Upper lobe of left lung (tissue), 6 donors: ENCODE data around the gene GAREM2. TPM values are rescaled to one million over a fixed set of nuclear protein-coding genes. Genes with fewer than 3 reads are reported as not detected.
A peak's percentile ranks its signal among the peaks of the same experiment; 100 is the strongest.

Experiments
- ATAC-seq, 2 donors: fragments of 200-7000 bp; cut with Tn5 transposase; one replicate each; pipeline ENCODE4 v1.9.1; 2022; ENCODE audit warnings: mild to moderate bottlenecking in 2 of 2, moderate library complexity in 2 of 2; ENCODE audit not compliant: low FRiP score in 2 of 2
- DNase-seq, 2 donors: peaks; one replicate each; pipeline ENCODE4 v3.0.0-alpha.2; 2019 to 2020
- H3K27ac ChIP-seq, 4 donors: fragments of 200-600 bp; sonication (generic); one replicate each; pipeline ENCODE4 v1.5.1; 2016 to 2019
- H3K27me3 ChIP-seq, 4 donors: fragments of 200-600 bp; sonication (generic); one replicate each; pipeline ENCODE4 v1.5.1; 2017 to 2019
- H3K36me3 ChIP-seq, 4 donors: fragments of 200-600 bp; sonication (generic); one replicate each; pipeline ENCODE4 v1.5.1; 2016 to 2019
- H3K4me1 ChIP-seq, 4 donors: fragments of 200-600 bp; sonication (generic); one replicate each; pipeline ENCODE4 v1.5.1; 2018 to 2019
- H3K4me3 ChIP-seq, 4 donors: fragments of 200-600 bp; sonication (generic); one replicate each; pipeline ENCODE4 v1.5.1; 2017 to 2019; ENCODE audit warnings: mild to moderate bottlenecking in 2 of 4, moderate library complexity in 1 of 4
- H3K9me3 ChIP-seq, 4 donors: fragments of 200-600 bp; sonication (generic); one replicate each; pipeline ENCODE4 v1.5.1; 2018 to 2019
- CTCF ChIP-seq, 6 experiments: fragments of 450-650 bp in 4 of 6; fragments of 200-600 bp in 2 of 6; sonication (generic) in 2 of 6; IDR thresholded peaks; one replicate each; pipeline ENCODE4 v1.5.1; 2016 to 2019; ENCODE audit warnings: antibody characterized with exemption in 6 of 6
- EP300 ChIP-seq, 4 donors: sonication (generic); formaldehyde crosslinking; IDR thresholded peaks; one replicate each; pipeline ENCODE4 v1.5.1; 2017; ENCODE audit warnings: antibody characterized with exemption in 4 of 4, control low read depth in 2 of 4
- POLR2A ChIP-seq, 4 donors: fragments of 450-650 bp; IDR thresholded peaks; one replicate each; pipeline ENCODE4 v1.5.1; 2016 to 2017; ENCODE audit warnings: antibody characterized with exemption in 4 of 4, mild to moderate bottlenecking in 2 of 4
- POLR2AphosphoS5 ChIP-seq, 2 donors: sonication (generic); formaldehyde crosslinking; IDR thresholded peaks; one replicate each; pipeline ENCODE4 v1.5.1; 2017; ENCODE audit warnings: antibody characterized with exemption in 2 of 2
- WGBS, 2 donors: methylation state at CpG; one replicate each; pipeline ENCODE4 v1.1.5; 2017 to 2018; 5-methylcytosine and 5-hydroxymethylcytosine counted together
- total RNA-seq, 6 donors: library from RNA; depleted of rRNA in 4 of 6; stranded (reverse); fragments of >200 nt in 4 of 6; gene quantifications; one replicate each; pipeline versions ENCODE4 v1.1.0 to v1.2.1, GENCODE V29; 2016 to 2021
- donor health status: DM: no; HTN: no; CAD: no; lungs with moderate emphysema.
- donor health status: DM: no; HTN: yes; CAD: no; lungs with severe emphysema.

Gene GAREM2
- total RNA-seq, 6 donors from 2014 or later, result 0.22 to 2.6 (median 0.49) TPM; not detected in 1

GRCh38 chr2:26230806-26231205, 57.9 kb downstream of the GAREM2 start:
- H3K4me3 ChIP-seq, result no peak overlapping the region
- no peaks in the 10 kb centered on the region for H3K9me3 ChIP-seq
- ATAC-seq (no peak), DNase-seq (no peak)
- H3K27me3 ChIP-seq, result no peaks in the 10 kb centered on the region
- H3K4me1 ChIP-seq, result no peaks in the 10 kb centered on the region
- peaks cover 44 to 97% (median 91%) of the 10 kb centered on the region in 4 donors for H3K36me3 ChIP-seq
- no peak overlapping the region for H3K27ac ChIP-seq
- TF ChIP-seq POLR2AphosphoS5 (IDR thresholded peaks at IDR 0.05) (no peak), POLR2A (IDR thresholded peaks at IDR 0.05) (no peak), EP300 (IDR thresholded peaks at IDR 0.05) (no peak), CTCF (IDR thresholded peaks at IDR 0.05) (no peak)
- 93 to 94% methylated on average over 2 of the region's 2 CpGs for WGBS, 2 donors

- no peaks in the 10 kb centered on the region for H3K27me3 ChIP-seq
- TF ChIP-seq POLR2AphosphoS5 (IDR thresholded peaks at IDR 0.05) (no peak), EP300 (IDR thresholded peaks at IDR 0.05) (no peak), POLR2A (IDR thresholded peaks at IDR 0.05) (no peak), CTCF (IDR thresholded peaks at IDR 0.05) (peak in 1 of 6 experiments; percentile 18)
- WGBS, 2 donors, result 87 to 95% methylated on average over 9 of the region's 9 CpGs
- no peaks in the 10 kb centered on the region for H3K9me3 ChIP-seq
- H3K4me1 ChIP-seq, result peaks cover 0 to 14% (median 5%) of the 10 kb centered on the region in 4 donors
- no peak overlapping the region for H3K4me3 ChIP-seq
- no peak for DNase-seq
- no peak overlapping the region for H3K27ac ChIP-seq
- ATAC-seq, result no peak
- H3K36me3 ChIP-seq, result peaks cover 30 to 87% (median 73%) of the 10 kb centered on the region in 4 donors
Measured at GRCh38 chr2:26235089-26235488, 62.2 kb downstream of the GAREM2 start.

- H3K36me3 ChIP-seq, result peaks cover 15 to 59% (median 45%) of the 10 kb centered on the region in 4 donors
- ATAC-seq, result no peak
- no peak overlapping the region for H3K27ac ChIP-seq
- no peaks in the 10 kb centered on the region for H3K27me3 ChIP-seq
- 92% methylated on average over 1 of the region's 1 CpG for WGBS, 2 donors
- H3K4me3 ChIP-seq, result no peak overlapping the region
- no peak for DNase-seq
- no peak for TF ChIP-seq CTCF (IDR thresholded peaks at IDR 0.05)
- no peak for TF ChIP-seq POLR2A (IDR thresholded peaks at IDR 0.05)
- no peak for TF ChIP-seq POLR2AphosphoS5 (IDR thresholded peaks at IDR 0.05)
- no peak for TF ChIP-seq EP300 (IDR thresholded peaks at IDR 0.05)
- no peaks in the 10 kb centered on the region for H3K9me3 ChIP-seq
- peaks cover 12 to 27% (median 24%) of the 10 kb centered on the region in 4 donors for H3K4me1 ChIP-seq
Measured at GRCh38 chr2:26237868-26238267, 65.0 kb downstream of the GAREM2 start.

- WGBS, 2 donors, result 69 to 84% methylated on average over 4 of the region's 4 CpGs
- DNase-seq (peak in 1 of 2 donors; percentile 40), ATAC-seq (no peak)
- TF ChIP-seq POLR2A (IDR thresholded peaks at IDR 0.05), result no peak
- no peak for TF ChIP-seq EP300 (IDR thresholded peaks at IDR 0.05)
- H3K9me3 ChIP-seq, result no peaks in the 10 kb centered on the region
- H3K4me1 ChIP-seq, result peaks cover 18 to 33% (median 28%) of the 10 kb centered on the region in 4 donors
- peaks cover 9 to 53% (median 40%) of the 10 kb centered on the region in 4 donors for H3K36me3 ChIP-seq
- no peak overlapping the region for H3K4me3 ChIP-seq
- no peak overlapping the region for H3K27ac ChIP-seq
- no peaks in the 10 kb centered on the region for H3K27me3 ChIP-seq
Measured at GRCh38 chr2:26238311-26238958, 65.5 kb downstream of the GAREM2 start.

Other genes with a start within 250 kb of the GAREM2 start
- 10 to 100 TPM in 1 of 6 donors, 1 to 10 TPM in 5; 2.4 to 15.7 (median 4.4) TPM for gene KIF3C, start 190.6 kb upstream of the GAREM2 start, total RNA-seq
- gene RAB10, start 139.0 kb upstream of the GAREM2 start, total RNA-seq, result 100 to 1,000 TPM in 4 of 6 donors, 10 to 100 TPM in 2; 81.7 to 139 (median 106) TPM
- gene HADHA, start 71.5 kb downstream of the GAREM2 start, total RNA-seq, result 100 to 1,000 TPM in 4 of 6 donors, 10 to 100 TPM in 2; 61.8 to 120 (median 110) TPM
- 100 to 1,000 TPM in 2 of 6 donors, 10 to 100 TPM in 4; 67.1 to 124 (median 91.2) TPM for gene HADHB, start 71.9 kb downstream of the GAREM2 start, total RNA-seq
- gene SELENOI, start 173.1 kb downstream of the GAREM2 start, total RNA-seq, result 10 to 100 TPM in 5 of 6 donors, 1 to 10 TPM in 1; 6.8 to 21.6 (median 17.2) TPM
- gene ADGRF3, start 173.7 kb downstream of the GAREM2 start, total RNA-seq, result 1 to 10 TPM in 1 of 6 donors, under 1 TPM in 4, not detected in 1; 0.15 to 2.1 (median 0.30) TPM
- gene DRC1, start 228.8 kb downstream of the GAREM2 start, total RNA-seq, result 10 to 100 TPM in 2 of 6 donors, 1 to 10 TPM in 3, under 1 TPM in 1; 0.17 to 27.4 (median 4.7) TPM